Stimulated activated naive CD4-positive, alpha-beta T cell (primary cell): ENCODE measurements around the gene CDC34.
A peak's percentile ranks its signal among the peaks of the same experiment; 100 is the strongest.

Source experiments
- DNase-seq, 6 experiments: peaks; one replicate each; lab custom pipeline; 2025; lab: John Stamatoyannopoulos, UW

CDC34 gene

DNA sequence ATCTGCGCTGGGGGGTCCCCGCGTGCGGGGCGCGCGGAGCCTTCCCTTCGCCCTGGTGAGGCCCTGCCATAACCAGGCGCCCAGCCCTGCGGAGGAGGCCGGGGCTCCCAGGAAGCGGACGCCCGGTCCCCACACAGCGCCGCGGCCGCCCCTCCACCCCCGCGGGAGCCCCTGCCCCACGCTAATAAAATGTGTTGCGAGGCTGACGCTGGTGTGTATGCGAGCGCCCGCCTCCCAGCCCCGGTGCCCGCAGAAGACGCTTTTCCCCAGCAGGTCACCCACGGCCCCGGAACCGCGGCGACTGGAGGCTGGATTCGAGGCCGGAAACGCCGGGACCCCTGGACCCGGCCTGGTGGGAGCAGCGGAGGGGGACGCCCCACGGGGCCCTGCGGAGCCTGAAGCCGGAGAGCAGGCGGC is 12.1 kb upstream of the CDC34 start:
- DNase-seq = no peak

GRCh38 chr19:522726-523125 is 8.8 kb upstream of the CDC34 start:
- DNase-seq = no peak

- peak in 1 of 6 experiments; percentile 28 for DNase-seq
Observed at GRCh38 chr19:524062-524674, 7.4 kb upstream of the CDC34 start.

GRCh38 chr19:525029-525428 is 6.5 kb upstream of the CDC34 start:
- no peak for DNase-seq

GRCh38 chr19:525857-526419 is 5.6 kb upstream of the CDC34 start:
- no peak for DNase-seq

DNA sequence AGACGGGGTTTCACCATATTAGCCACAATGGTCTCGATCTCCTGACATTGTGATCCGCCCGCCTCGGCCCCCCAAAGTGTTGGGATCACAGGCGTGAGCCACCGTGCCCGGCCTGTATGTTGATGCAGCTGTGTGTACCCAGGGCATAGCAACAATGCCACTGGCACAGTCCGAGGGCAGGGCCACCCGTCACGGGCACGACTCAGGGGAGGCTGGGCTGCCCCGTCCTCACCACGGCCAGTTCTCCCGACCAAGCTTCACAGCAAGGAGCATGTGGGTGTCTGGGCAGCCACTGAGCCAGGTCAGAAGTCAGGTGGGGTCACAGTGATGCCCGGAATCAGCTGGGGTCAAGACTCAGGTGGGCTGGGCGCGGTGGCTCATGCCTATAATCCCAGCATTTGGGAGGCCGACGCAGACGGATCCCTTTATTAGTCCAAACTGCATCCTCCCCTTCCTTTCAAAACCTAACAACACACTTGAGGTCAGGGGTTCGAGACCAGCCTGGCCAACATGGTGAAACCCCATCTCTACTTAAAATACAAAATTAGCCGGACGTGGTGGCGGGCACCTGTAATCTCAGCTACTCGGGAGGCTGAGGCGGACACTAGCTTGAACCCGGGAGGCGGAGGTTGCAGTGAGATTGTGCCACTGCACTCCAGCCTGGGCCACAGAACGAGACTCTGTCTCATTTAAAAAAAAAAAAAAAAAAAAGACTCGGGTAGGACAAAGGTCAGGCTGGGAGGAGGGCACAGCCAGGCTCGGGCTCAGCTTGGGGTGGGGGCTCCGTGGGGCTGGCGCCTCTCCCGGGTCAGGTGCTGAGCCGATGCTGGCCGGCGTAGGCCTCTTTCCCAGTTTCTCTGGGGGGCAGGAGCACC is 1.2 kb upstream of the CDC34 start:
- DNase-seq = no peak

- DNase-seq = peak; percentile 81 to 94 (median 86)
Observed at GRCh38 chr19:531009-531752, 379 bp upstream of the CDC34 start.

DNA sequence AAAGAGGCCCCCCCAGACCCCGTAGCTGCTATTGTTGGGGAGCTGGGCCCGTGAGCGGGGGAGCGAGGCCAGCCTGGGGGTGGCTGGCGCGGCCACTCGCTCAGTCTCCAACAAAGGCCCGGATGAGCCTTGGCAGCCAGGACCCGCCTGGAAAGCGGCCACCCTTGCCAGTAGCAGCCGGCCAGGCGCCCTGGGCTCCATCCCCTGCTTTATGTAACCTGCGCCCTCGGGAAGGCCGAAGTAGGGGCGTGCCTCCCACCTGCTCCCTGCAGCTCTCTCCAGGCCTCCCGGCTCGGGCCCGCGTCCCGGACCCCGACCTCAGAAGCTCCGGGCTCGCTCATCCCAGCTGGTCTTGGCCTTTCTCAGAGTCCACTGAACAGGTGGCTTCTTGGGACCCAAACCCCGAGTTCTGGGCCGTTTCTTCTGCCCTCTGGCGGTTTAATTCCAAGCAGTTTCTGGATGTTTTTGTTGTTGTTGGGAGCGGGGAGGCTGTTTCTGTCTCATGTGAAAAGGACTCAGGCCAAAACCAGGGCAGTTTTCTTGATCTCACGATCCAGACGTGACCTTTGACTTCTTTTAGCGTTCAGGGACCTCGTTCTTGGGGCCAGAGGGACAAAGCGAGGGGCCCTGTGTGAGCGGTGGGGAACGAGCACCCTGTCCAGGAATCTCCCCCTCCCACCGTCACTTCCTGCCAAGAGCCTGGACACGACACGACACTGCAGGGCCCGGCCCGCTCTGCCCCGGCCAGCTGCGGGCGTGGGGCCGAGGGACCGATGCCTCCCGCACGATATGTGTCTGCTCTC is 1.2 kb downstream of the CDC34 start:
- DNase-seq = peak in 4 of 6 experiments; percentile 25 to 56 (median 47)

GRCh38 chr19:533364-534058 is 2.0 kb downstream of the CDC34 start:
- no peak for DNase-seq

GRCh38 chr19:534088-534487 is 2.5 kb downstream of the CDC34 start:
- DNase-seq = no peak

DNA sequence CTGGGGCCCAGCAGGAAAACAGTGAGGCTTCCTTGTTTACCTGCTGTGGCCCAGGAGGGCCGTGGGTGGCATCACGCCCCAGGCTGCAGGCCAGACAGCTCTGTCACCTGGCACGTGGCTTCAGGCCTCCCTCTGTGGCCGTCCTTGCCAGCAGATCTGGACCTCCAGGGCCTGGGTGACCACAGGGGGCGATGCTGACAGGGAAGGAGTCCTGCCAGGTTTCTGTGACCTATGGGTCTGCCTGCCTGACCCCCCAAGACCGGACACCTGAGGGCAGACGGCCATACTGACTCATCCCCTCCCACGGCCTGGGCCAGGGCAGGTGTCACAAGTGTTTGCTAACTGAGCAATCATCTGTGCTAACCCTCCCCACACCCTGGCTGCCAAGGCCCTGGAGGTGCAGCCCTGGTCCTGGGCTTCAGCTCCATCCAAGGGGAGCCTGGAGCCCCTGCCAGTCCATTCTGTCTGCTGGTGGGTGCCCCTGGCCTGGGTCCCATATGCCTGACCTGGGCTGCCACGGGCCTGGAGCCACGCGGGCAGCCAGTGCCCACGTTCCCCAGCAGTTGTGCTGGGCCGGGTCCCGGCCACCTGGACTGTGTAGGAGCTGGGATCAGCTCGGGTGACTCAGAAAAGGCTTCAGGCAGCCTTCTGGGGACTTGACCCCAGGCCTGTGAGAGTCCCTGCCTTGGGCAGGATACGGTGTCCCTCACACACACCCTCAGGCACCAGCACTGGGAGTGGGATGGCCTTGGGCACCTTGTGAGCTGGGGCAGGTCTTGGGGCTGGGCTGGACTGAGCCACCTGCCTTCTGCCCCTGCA is 3.7 kb downstream of the CDC34 start:
- no peak for DNase-seq

GRCh38 chr19:536031-536880 is 4.7 kb downstream of the CDC34 start:
- no peak for DNase-seq

DNA sequence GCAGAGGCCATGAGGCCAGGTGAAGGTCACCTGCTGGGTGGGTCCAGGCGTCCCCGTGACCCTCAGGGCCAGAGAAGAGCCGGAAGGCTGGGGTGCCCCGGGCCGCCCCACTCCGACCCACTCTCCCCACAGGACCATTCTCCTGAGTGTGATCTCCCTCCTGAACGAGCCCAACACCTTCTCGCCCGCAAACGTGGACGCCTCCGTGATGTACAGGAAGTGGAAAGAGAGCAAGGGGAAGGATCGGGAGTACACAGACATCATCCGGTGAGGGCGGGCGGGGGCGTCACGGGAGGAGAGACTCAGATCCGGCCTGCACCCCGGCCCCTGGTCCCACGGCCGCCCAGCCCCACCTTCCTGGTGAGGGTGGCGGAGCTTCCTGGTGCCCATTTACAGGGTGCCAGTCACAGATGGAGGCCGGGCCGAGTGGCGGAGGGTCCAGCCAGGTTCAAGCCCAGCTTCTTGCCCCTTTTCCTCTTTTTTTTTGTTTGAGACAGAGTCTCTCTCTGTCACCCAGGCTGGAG is 5.4 kb downstream of the CDC34 start:
- DNase-seq = no peak

- no peak for DNase-seq
Observed at GRCh38 chr19:538641-539428, 7.3 kb downstream of the CDC34 start.

DNA sequence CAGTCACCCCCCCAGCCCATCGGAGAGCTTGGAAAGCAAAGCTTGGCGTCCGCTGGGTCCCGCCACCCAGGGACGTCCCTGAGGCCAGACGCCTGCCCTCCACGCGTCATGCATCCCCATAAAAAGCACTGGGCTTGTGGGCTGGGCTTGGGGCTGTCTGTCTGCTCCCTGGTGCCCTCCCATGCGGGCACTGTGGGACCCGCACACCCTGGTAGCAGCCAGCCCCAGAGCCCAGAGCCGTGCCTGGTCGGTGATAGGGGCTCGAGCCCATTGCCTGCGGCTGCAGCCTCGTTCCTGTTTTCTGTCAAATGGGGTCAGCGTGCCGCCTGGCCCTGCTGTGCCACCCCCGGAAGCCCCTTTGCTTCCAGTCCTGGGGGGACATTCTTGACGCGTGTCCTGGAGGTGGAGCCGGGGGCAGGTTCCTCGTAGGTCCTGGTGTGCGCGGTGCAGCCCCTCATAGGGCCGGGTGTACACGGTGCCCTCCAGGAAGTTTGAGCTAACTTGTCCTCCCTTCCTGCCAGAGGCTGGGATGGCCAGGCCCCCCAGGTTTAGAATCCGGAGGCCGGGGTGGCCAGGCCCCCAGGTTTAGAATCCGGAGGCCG is 8.0 kb downstream of the CDC34 start:
- DNase-seq = no peak

DNA sequence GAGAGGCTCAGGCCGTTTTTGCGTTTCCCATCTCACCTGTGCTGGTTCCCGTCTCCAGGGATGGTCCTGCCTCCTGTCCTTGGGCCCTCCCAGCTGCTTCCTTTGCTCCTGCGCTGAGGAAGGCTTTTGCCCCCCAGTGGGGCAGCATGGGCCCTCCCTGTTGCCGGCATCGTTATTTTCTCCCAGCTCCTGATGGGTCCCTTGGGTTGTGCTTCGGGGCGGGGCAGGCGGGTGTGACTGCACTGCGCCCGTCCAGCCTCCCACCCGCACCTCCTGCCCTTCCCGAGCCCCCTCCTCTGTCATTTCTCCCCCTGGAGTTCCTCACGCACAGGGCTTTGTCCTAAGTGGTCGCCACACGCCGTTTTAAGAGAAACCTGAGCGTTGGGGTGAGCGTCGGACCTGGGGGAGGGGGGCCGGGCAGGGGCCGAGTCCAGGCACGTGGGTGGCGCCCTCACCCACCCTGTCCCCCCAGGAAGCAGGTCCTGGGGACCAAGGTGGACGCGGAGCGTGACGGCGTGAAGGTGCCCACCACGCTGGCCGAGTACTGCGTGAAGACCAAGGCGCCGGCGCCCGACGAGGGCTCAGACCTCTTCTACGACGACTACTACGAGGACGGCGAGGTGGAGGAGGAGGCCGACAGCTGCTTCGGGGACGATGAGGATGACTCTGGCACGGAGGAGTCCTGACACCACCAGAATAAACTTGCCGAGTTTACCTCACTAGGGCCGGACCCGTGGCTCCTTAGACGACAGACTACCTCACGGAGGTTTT is 9.5 kb downstream of the CDC34 start:
- no peak for DNase-seq

- no peak for DNase-seq
Observed at GRCh38 chr19:541699-542098, 10.1 kb downstream of the CDC34 start.
